HCEC 1CT (cell line): ENCODE measurements around the gene AMACR.
"Not testable (repeated sequence)": the region's sequence is repeated elsewhere in the genome, so short reads cannot be mapped to it uniquely, and the experiment has no call there.

ENCODE experiments used
- DNase-seq: peaks from one replicate; pipeline ENCODE4 v3.0.0-alpha.2; 2017

The AMACR gene

GRCh38 chr5:34035756-34036155, 27.9 kb upstream of the AMACR start:
- DNase-seq, result no peak

- DNase-seq, result no peak
Observed at GRCh38 chr5:34034534-34035327, 26.9 kb upstream of the AMACR start.

GRCh38 chr5:34031966-34032365, 24.1 kb upstream of the AMACR start:
- no peak for DNase-seq

- DNase-seq, result no peak
Observed at GRCh38 chr5:34031117-34031516, 23.3 kb upstream of the AMACR start.

- DNase-seq, result not testable (repeated sequence)
Observed at GRCh38 chr5:34030585-34030984, 22.7 kb upstream of the AMACR start.

- no peak for DNase-seq
Observed at GRCh38 chr5:34030048-34030447, 22.2 kb upstream of the AMACR start.

- DNase-seq, result no peak
Observed at GRCh38 chr5:34028349-34028748, 20.5 kb upstream of the AMACR start.

GRCh38 chr5:34026089-34026761, 18.4 kb upstream of the AMACR start:
- DNase-seq, result no peak

- DNase-seq, result peak; percentile 15
Observed at GRCh38 chr5:34022121-34022705, 14.4 kb upstream of the AMACR start.

GRCh38 chr5:34021334-34021733, 13.5 kb upstream of the AMACR start:
- no peak for DNase-seq

- DNase-seq, result no peak
Observed at GRCh38 chr5:34020726-34021125, 12.9 kb upstream of the AMACR start.

- DNase-seq, result no peak
Observed at GRCh38 chr5:34017254-34017653, 9.4 kb upstream of the AMACR start.

- DNase-seq, result no peak
Observed at GRCh38 chr5:34016750-34017149, 8.9 kb upstream of the AMACR start.

GRCh38 chr5:34016222-34016621, 8.4 kb upstream of the AMACR start:
- DNase-seq, result no peak

- DNase-seq, result no peak
Observed at GRCh38 chr5:34015120-34015822, 7.4 kb upstream of the AMACR start.

GRCh38 chr5:34014626-34015025, 6.8 kb upstream of the AMACR start:
- no peak for DNase-seq

GRCh38 chr5:34013547-34013946, 5.7 kb upstream of the AMACR start:
- DNase-seq, result no peak

GRCh38 chr5:34012791-34013190, 4.9 kb upstream of the AMACR start:
- no peak for DNase-seq

GRCh38 chr5:34011536-34011935, 3.7 kb upstream of the AMACR start:
- DNase-seq, result no peak

GRCh38 chr5:34010146-34010545, 2.3 kb upstream of the AMACR start:
- not testable (repeated sequence) for DNase-seq

- DNase-seq, result no peak
Observed at GRCh38 chr5:34009610-34010009, 1.8 kb upstream of the AMACR start.

- no peak for DNase-seq
Observed at GRCh38 chr5:34008802-34009201, 952 bp upstream of the AMACR start.

- DNase-seq, result no peak
Observed at GRCh38 chr5:34007201-34007620, 639 bp downstream of the AMACR start.

GRCh38 chr5:34005681-34006080, 2.2 kb downstream of the AMACR start:
- no peak for DNase-seq
